Common myeloid progenitor, CD34-positive (primary cell): ENCODE measurements around the gene DNAI7.

Experiments
- CTCF ChIA-PET: fragments of 350-600 bp; sonication (Branson Sonifier 250); formaldehyde crosslinking; loops from one replicate; lab custom pipeline; 2021; ENCODE audit warnings: antibody characterized with exemption; lab: Charles Lee
- POLR2A ChIA-PET: fragments of 350-600 bp; sonication (Branson Sonifier 250); formaldehyde crosslinking; loops from one replicate; lab custom pipeline; 2021; ENCODE audit warnings: antibody characterized with exemption; lab: Charles Lee
- DNase-seq, 3 donors: peaks; one replicate each; pipeline versions ENCODE4 v3.0.0 to v3.0.0-alpha.2; 2013
- H3K27ac ChIP-seq, 2 experiments: 1 replicate in 1 of 2; 2 replicates in 1 of 2; pipeline ENCODE4 v1.7.0; 2013; ENCODE audit warnings: inconsistent platforms in 2 of 2, low read length in 2 of 2, mild to moderate bottlenecking in 2 of 2, low read depth in 1 of 2, moderate library complexity in 1 of 2; ENCODE audit not compliant: severe bottlenecking in 2 of 2, insufficient read depth in 1 of 2, poor library complexity in 1 of 2
- H3K27me3 ChIP-seq, 5 experiments: replicated peaks in 2 of 5; 1 replicate in 3 of 5; 2 replicates in 2 of 5; pipeline versions ENCODE4 v1.6.1 to v1.7.0; 2013; ENCODE audit warnings: low read length in 4 of 5, mild to moderate bottlenecking in 2 of 5, moderate library complexity in 2 of 5, inconsistent platforms in 1 of 5; ENCODE audit not compliant: insufficient read depth in 5 of 5, control insufficient read depth in 4 of 5
- H3K36me3 ChIP-seq, 4 experiments: 1 replicate in 2 of 4; 2 replicates in 2 of 4; pipeline versions ENCODE4 v1.6.1 to v1.7.0; 2013; ENCODE audit warnings: low read length in 3 of 4, control low read depth in 1 of 4, mild to moderate bottlenecking in 1 of 4; ENCODE audit not compliant: control insufficient read depth in 4 of 4, insufficient read depth in 4 of 4
- H3K4me1 ChIP-seq, 4 experiments: 1 replicate in 3 of 4; 2 replicates in 1 of 4; pipeline versions ENCODE4 v1.6.1 to v1.7.1; 2013; ENCODE audit warnings: low read length in 3 of 4, mild to moderate bottlenecking in 3 of 4, control low read depth in 1 of 4, inconsistent platforms in 1 of 4, moderate library complexity in 1 of 4; ENCODE audit not compliant: control insufficient read depth in 4 of 4, insufficient read depth in 4 of 4; ENCODE audit errors: control extremely low read depth in 1 of 4
- H3K4me3 ChIP-seq, 7 experiments: 1 replicate in 4 of 7; 2 replicates in 3 of 7; pipeline versions ENCODE4 v1.5.1 to v1.7.0; 2013; ENCODE audit warnings: mild to moderate bottlenecking in 7 of 7, low read length in 6 of 7, moderate library complexity in 6 of 7, inconsistent platforms in 2 of 7, low read depth in 2 of 7, control low read depth in 1 of 7; ENCODE audit not compliant: insufficient read depth in 4 of 7, control insufficient read depth in 1 of 7; ENCODE audit errors: extremely low read depth in 1 of 7
- H3K9me3 ChIP-seq, 5 experiments: 1 replicate in 4 of 5; 2 replicates in 1 of 5; pipeline versions ENCODE4 v1.6.1 to v1.7.1; 2013; ENCODE audit warnings: low read length in 4 of 5, mild to moderate bottlenecking in 2 of 5, inconsistent platforms in 1 of 5, low read depth in 1 of 5, moderate library complexity in 1 of 5; ENCODE audit not compliant: control insufficient read depth in 4 of 5, insufficient read depth in 2 of 5; ENCODE audit errors: control extremely low read depth in 1 of 5

The DNAI7 gene

GRCh38 chr12:25058658-25059058 lies 136.3 kb downstream of the DNAI7 start:
- peaks cover 0 to 21% (median 12%) of the 10 kb centered on the region in 4 experiments for H3K36me3 ChIP-seq
- no peak for DNase-seq
- peaks cover 16 to 52% (median 28%) of the 10 kb centered on the region in 4 experiments for H3K4me1 ChIP-seq
- no peak overlapping the region for H3K27ac ChIP-seq
- POLR2A ChIA-PET, result no interaction called here
- no peak overlapping the region for H3K4me3 ChIP-seq
- CTCF ChIA-PET, result interaction anchor here (1.2 to 1.4 kb wide), 2 partner anchors 24 to 32 kb away, joined by 3 read pairs; no protein-coding TSS in a partner anchor
- H3K27me3 ChIP-seq, result no peaks in the 10 kb centered on the region
- no peaks in the 10 kb centered on the region for H3K9me3 ChIP-seq
